ENCODE data around the gene PDK1. TPM values are rescaled to one million over a fixed set of nuclear protein-coding genes. Genes with fewer than 3 reads are reported as not detected.
"Not testable (repeated sequence)": the region's sequence is repeated elsewhere in the genome, so short reads cannot be mapped to it uniquely, and the experiment has no call there.

PDK1 gene
- total RNA-seq, 5 donors from 2014 or later (not counting 1 experiment from before 2014, with no cell fraction given), result 37.3 to 70.3 (median 48.6) TPM

DNA sequence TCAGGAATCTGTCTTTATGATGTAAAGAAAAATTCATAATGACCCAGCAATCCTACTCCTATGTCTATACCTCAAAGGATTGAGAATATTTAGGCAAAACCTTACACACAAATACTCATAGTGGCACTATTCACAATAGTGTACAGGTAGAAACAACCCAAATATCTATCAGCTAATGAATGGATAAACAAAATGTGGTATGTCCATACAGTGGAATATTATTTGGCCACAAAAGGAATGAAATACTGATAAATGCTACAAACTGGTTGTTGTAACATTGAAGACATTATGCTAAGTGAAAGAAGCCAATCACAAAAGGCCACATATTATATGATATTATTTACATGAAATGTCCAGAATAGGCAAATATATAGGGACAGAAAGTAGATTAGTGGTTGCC lies 24.7 kb downstream of the PDK1 start:
- Mint-ChIP-seq H3K27me3 (no peaks in the 10 kb centered on the region), H3K4me1 (peaks cover 28 to 36% (median 36%) of the 10 kb centered on the region in 3 donors), H3K4me3 (no peak overlapping the region), H3K36me3 (peaks cover 77% of the 10 kb centered on the region), H3K9me3 (peaks cover 5 to 19% (median 11%) of the 10 kb centered on the region in 3 donors), H3K27ac (no peak overlapping the region)
- Histone ChIP-seq H3K27ac (ENCODE audit: low read length) (no peak overlapping the region), H3K4me1 (ENCODE audit: control insufficient read depth in 1 of 2, extremely low read depth in 1 of 2, insufficient read depth in 2 of 2, low read length in 2 of 2) (no peaks in the 10 kb centered on the region), H3K4me3 (ENCODE audit: control insufficient read depth in 1 of 2, extremely low read depth in 1 of 2, low read length in 1 of 2) (no peak overlapping the region), H3K36me3 (ENCODE audit: control insufficient read depth in 2 of 2, extremely low read depth in 1 of 2, insufficient read depth in 1 of 2, low read length in 1 of 2) (peaks cover 3 to 42% of the 10 kb centered on the region in 2 donors), H3K27me3 (replicated peaks in 1 of 2; ENCODE audit: control insufficient read depth in 2 of 2, extremely low read depth in 1 of 2, insufficient read depth in 2 of 2, low read length in 1 of 2) (no peaks in the 10 kb centered on the region), H3K9me3 (peaks cover 16% of the 10 kb centered on the region)
- ChIA-PET POLR2A (interaction anchor here (0.6 kb wide), 2 partner anchors 13 to 18 kb away, joined by 3 to 5 read pairs; no protein-coding TSS in a partner anchor), CTCF (no interaction called here)
- ATAC-seq (replicated peaks in 1 of 4) (no peak), DNase-seq (no peak)

DNA sequence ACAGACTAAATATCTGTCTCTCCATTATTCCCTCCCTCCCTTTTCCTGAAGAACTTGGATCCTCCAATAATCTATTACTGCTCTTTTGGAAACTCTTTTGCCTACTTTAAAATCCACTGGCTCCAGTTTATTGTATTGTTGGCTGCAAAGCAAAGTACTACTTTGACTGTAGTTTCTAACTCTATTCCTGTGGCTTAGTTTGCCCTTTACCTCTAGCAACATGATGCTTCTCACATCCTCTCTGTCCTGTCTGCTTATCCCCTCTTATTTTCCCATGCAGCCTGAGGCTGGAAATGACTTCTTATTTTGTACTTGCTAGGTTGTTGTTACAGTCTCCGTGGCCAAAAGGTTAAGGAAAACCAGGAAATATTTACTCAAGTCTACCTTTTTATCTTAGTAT lies 26.8 kb downstream of the PDK1 start:
- ATAC-seq (replicated peaks in 1 of 4), result no peak
- CTCF ChIA-PET, result interaction anchor here in 1 of 2 donors (0.6 to 0.7 kb wide), 2 partner anchors 12 to 1009 kb away, joined by 4 to 6 read pairs; no protein-coding TSS in a partner anchor
- Histone ChIP-seq H3K4me3 (ENCODE audit: control insufficient read depth in 1 of 2, extremely low read depth in 1 of 2, low read length in 1 of 2) (no peak overlapping the region), H3K27ac (ENCODE audit: low read length) (no peak overlapping the region), H3K27me3 (replicated peaks in 1 of 2; ENCODE audit: control insufficient read depth in 2 of 2, extremely low read depth in 1 of 2, insufficient read depth in 2 of 2, low read length in 1 of 2) (no peaks in the 10 kb centered on the region), H3K4me1 (ENCODE audit: control insufficient read depth in 1 of 2, extremely low read depth in 1 of 2, insufficient read depth in 2 of 2, low read length in 2 of 2) (peaks cover 5 to 14% of the 10 kb centered on the region in 2 experiments), H3K36me3 (ENCODE audit: control insufficient read depth in 2 of 2, extremely low read depth in 1 of 2, insufficient read depth in 1 of 2, low read length in 1 of 2) (peaks cover 3 to 46% of the 10 kb centered on the region in 2 donors), H3K9me3 (peaks cover 7% of the 10 kb centered on the region)
- peaks cover 5 to 7% (median 7%) of the 10 kb centered on the region in 3 donors for H3K9me3 Mint-ChIP-seq
- no peak for DNase-seq
- POLR2A ChIA-PET, result interaction anchor here (0.6 to 0.7 kb wide), 3 partner anchors 13 to 29 kb away, joined by 8 to 18 read pairs (median 15); no protein-coding TSS in a partner anchor
- H3K4me3 Mint-ChIP-seq, result no peak overlapping the region
- no peak overlapping the region for H3K27ac Mint-ChIP-seq
- no peaks in the 10 kb centered on the region for H3K27me3 Mint-ChIP-seq
- H3K36me3 Mint-ChIP-seq, result peaks cover 75% of the 10 kb centered on the region
- WGBS (ENCODE audit: insufficient coverage), result no CpG with 5 or more reads among the region's 1 CpG
- H3K4me1 Mint-ChIP-seq, result peaks cover 45 to 49% (median 49%) of the 10 kb centered on the region in 3 donors

DNA sequence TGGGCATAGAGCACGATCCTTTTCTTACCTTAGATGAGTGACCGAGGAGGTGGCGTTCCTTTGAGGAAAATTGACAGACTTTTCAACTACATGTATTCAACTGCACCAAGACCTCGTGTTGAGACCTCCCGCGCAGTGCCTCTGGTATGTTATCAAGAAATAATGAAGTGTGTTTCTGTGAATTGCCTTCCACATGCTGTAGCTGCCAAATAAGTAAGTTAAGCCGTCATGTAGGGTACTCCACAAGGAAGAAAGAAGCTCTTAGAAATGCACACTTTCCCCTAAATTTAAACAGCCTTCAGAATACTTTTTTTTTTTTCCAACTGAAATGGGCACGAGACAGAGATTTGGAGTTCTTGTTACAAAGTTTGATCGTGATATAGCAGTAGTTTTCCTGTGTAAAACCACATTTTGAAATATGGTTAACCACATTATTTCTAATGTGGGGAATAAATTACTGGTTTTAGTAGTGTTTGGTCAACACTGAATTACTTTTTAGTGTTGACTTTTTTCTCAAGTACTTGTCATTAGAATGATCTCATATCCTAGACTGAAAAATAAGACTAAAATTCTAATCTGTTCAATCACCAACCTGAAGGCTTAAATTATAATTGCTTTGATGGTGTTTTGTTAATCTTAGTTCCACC lies 30.5 kb downstream of the PDK1 start:
- Mint-ChIP-seq H3K9me3 (no peaks in the 10 kb centered on the region), H3K36me3 (peaks cover 77% of the 10 kb centered on the region), H3K4me3 (peak overlapping the region in 1 of 3 donors; percentile 35), H3K4me1 (peaks cover 40 to 59% (median 53%) of the 10 kb centered on the region in 3 donors), H3K27ac (peak overlapping the region in 1 of 2 donors; percentile 3), H3K27me3 (no peaks in the 10 kb centered on the region)
- peaks cover 8 to 64% of the 10 kb centered on the region in 2 donors for H3K36me3 ChIP-seq (ENCODE audit: control insufficient read depth in 2 of 2, extremely low read depth in 1 of 2, insufficient read depth in 1 of 2, low read length in 1 of 2)
- ChIA-PET POLR2A (no interaction called here), CTCF (no interaction called here)
- ATAC-seq (replicated peaks in 1 of 4), result no peak
- no peak overlapping the region for H3K4me3 ChIP-seq (ENCODE audit: control insufficient read depth in 1 of 2, extremely low read depth in 1 of 2, low read length in 1 of 2)
- DNase-seq, result peak in 1 of 35 experiments; percentile 17
- H3K4me1 ChIP-seq (ENCODE audit: control insufficient read depth in 1 of 2, extremely low read depth in 1 of 2, insufficient read depth in 2 of 2, low read length in 2 of 2), result peaks cover 5 to 14% of the 10 kb centered on the region in 2 experiments
- H3K9me3 ChIP-seq, result no peaks in the 10 kb centered on the region
- WGBS (ENCODE audit: insufficient coverage), result no CpG with 5 or more reads among the region's 9 CpGs
- no peak overlapping the region for H3K27ac ChIP-seq (ENCODE audit: low read length)
- no peaks in the 10 kb centered on the region for H3K27me3 ChIP-seq (replicated peaks in 1 of 2; ENCODE audit: control insufficient read depth in 2 of 2, extremely low read depth in 1 of 2, insufficient read depth in 2 of 2, low read length in 1 of 2)

DNA sequence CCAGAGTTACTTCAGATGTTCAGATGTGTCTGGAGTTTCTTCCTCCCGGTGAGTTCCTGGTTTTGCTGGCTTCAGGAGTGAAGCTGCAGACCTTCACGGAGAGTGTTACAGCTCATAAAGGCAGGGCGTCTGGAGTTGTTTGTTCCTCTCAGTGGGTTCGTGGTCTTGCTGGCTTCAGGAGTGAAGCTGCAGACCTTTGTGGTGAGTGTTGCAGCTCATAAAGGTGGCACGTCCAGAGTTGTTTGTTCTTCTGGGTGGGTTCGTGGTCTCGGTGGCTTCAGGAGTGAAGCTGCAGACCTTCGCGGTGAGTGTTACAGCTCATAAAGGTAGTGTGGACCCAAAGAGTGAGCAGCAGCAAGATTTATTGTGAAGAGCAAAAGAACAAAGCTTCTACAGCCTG lies 31.3 kb downstream of the PDK1 start:
- H3K27me3 Mint-ChIP-seq; ATAC-seq (replicated peaks in 1 of 4); H3K9me3 Mint-ChIP-seq; DNase-seq; H3K27me3 ChIP-seq (replicated peaks in 1 of 2; ENCODE audit: control insufficient read depth in 2 of 2, extremely low read depth in 1 of 2, insufficient read depth in 2 of 2, low read length in 1 of 2); H3K27ac ChIP-seq (ENCODE audit: low read length); H3K9me3 ChIP-seq; H3K4me3 ChIP-seq (ENCODE audit: control insufficient read depth in 1 of 2, extremely low read depth in 1 of 2, low read length in 1 of 2): not testable (repeated sequence)
- peaks cover 5 to 14% of the 10 kb centered on the region in 2 experiments for H3K4me1 ChIP-seq (ENCODE audit: control insufficient read depth in 1 of 2, extremely low read depth in 1 of 2, insufficient read depth in 2 of 2, low read length in 2 of 2)
- H3K4me1 Mint-ChIP-seq, result peaks cover 35 to 61% (median 46%) of the 10 kb centered on the region in 3 donors
- ChIA-PET CTCF (interaction anchor here in 1 of 2 donors (0.6 kb wide), 1 partner anchor 49 kb away, joined by 3 read pairs; no protein-coding TSS in a partner anchor), POLR2A (interaction anchor here in 1 of 2 donors (0.6 kb wide), 1 partner anchor 124 kb away, joined by 3 read pairs; no protein-coding TSS in a partner anchor)
- peak overlapping the region in 1 of 2 donors; percentile 6 for H3K27ac Mint-ChIP-seq
- H3K36me3 Mint-ChIP-seq, result peaks cover 71% of the 10 kb centered on the region
- H3K4me3 Mint-ChIP-seq, result peak overlapping the region in 1 of 3 donors; percentile 35
- WGBS (ENCODE audit: insufficient coverage), result 89% methylated on average over 5 of the region's 9 CpGs
- peaks cover 6 to 61% of the 10 kb centered on the region in 2 donors for H3K36me3 ChIP-seq (ENCODE audit: control insufficient read depth in 2 of 2, extremely low read depth in 1 of 2, insufficient read depth in 1 of 2, low read length in 1 of 2)

DNA sequence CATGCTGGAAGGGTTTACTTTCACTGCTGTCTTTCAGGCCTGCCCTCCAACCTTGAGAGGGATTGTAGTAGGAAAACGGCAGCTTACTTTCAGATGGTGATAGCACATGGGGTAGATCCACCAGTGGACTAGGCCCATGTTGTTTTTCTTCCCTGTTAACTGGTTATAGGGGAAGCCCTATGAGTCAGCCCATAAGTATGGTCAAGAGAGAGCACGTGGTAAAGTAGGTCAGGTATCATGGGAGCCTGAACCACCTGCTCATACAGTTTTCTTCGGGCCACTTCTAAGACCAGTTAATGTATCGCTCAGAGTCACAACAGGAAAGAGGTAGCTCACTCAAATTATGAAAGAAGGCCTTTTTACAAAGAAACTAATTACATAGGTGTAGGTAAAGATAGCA lies 33.0 kb downstream of the PDK1 start:
- no peaks in the 10 kb centered on the region for H3K27me3 Mint-ChIP-seq
- no peaks in the 10 kb centered on the region for H3K9me3 Mint-ChIP-seq
- peak overlapping the region in 1 of 2 donors; percentile 16 for H3K27ac Mint-ChIP-seq
- H3K4me1 Mint-ChIP-seq, result peaks cover 30 to 54% (median 40%) of the 10 kb centered on the region in 3 donors
- DNase-seq, result no peak
- ATAC-seq (replicated peaks in 1 of 4), result no peak
- Histone ChIP-seq H3K4me3 (ENCODE audit: control insufficient read depth in 1 of 2, extremely low read depth in 1 of 2, low read length in 1 of 2) (no peak overlapping the region), H3K36me3 (ENCODE audit: control insufficient read depth in 2 of 2, extremely low read depth in 1 of 2, insufficient read depth in 1 of 2, low read length in 1 of 2) (peaks cover 5 to 68% of the 10 kb centered on the region in 2 donors), H3K27me3 (replicated peaks in 1 of 2; ENCODE audit: control insufficient read depth in 2 of 2, extremely low read depth in 1 of 2, insufficient read depth in 2 of 2, low read length in 1 of 2) (no peaks in the 10 kb centered on the region), H3K4me1 (ENCODE audit: control insufficient read depth in 1 of 2, extremely low read depth in 1 of 2, insufficient read depth in 2 of 2, low read length in 2 of 2) (peaks cover 5 to 14% of the 10 kb centered on the region in 2 experiments), H3K27ac (ENCODE audit: low read length) (no peak overlapping the region), H3K9me3 (no peaks in the 10 kb centered on the region)
- POLR2A ChIA-PET, result interaction anchor here in 1 of 2 donors (0.5 kb wide), 1 partner anchor 1426 kb away, joined by 5 read pairs; no protein-coding TSS in a partner anchor
- CTCF ChIA-PET, result no interaction called here
- peaks cover 71% of the 10 kb centered on the region for H3K36me3 Mint-ChIP-seq
- WGBS (ENCODE audit: insufficient coverage), result 100% methylated on average over 1 of the region's 4 CpGs
- no peak overlapping the region for H3K4me3 Mint-ChIP-seq

DNA sequence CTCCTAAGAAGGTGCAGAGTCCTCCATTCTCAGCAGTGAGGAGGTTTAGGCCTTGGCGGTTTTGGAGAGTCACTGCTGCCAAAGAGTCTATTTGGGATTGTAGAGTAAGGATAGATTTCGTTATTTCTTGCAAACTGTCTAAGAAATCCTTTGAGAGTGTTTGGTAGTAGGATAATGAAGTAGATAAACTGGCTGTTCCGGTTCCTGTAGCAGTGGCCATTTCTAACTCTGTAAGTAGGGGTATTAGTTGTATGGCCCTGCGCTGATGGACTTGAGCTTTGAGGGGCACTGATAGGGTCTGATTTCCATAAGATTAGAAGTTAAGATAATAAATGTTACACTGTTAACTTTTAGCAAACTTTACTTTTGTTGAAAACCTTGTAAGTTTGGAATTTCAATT lies 35.5 kb downstream of the PDK1 start:
- POLR2A ChIA-PET; H3K27ac Mint-ChIP-seq; ATAC-seq (replicated peaks in 1 of 4); H3K27me3 Mint-ChIP-seq; H3K9me3 ChIP-seq; H3K9me3 Mint-ChIP-seq; H3K4me3 ChIP-seq (ENCODE audit: control insufficient read depth in 1 of 2, extremely low read depth in 1 of 2, low read length in 1 of 2); DNase-seq; H3K27me3 ChIP-seq (replicated peaks in 1 of 2; ENCODE audit: control insufficient read depth in 2 of 2, extremely low read depth in 1 of 2, insufficient read depth in 2 of 2, low read length in 1 of 2); H3K4me3 Mint-ChIP-seq; H3K4me1 ChIP-seq (ENCODE audit: control insufficient read depth in 1 of 2, extremely low read depth in 1 of 2, insufficient read depth in 2 of 2, low read length in 2 of 2); H3K27ac ChIP-seq (ENCODE audit: low read length): not testable (repeated sequence)
- H3K36me3 ChIP-seq (ENCODE audit: control insufficient read depth in 2 of 2, extremely low read depth in 1 of 2, insufficient read depth in 1 of 2, low read length in 1 of 2), result peaks cover 9 to 80% of the 10 kb centered on the region in 2 donors
- CTCF ChIA-PET, result interaction anchor here in 1 of 2 donors (0.7 kb wide), 1 partner anchor 432 kb away, joined by 3 read pairs; no protein-coding TSS in a partner anchor
- Mint-ChIP-seq H3K36me3 (peaks cover 68% of the 10 kb centered on the region), H3K4me1 (peaks cover 21 to 47% (median 31%) of the 10 kb centered on the region in 3 donors)
- WGBS (ENCODE audit: insufficient coverage), result 95% methylated on average over 2 of the region's 4 CpGs

All from T-cell (primary cell).